Measurements from ENCODE around the gene RBM44. TPM values are rescaled to one million over a fixed set of nuclear protein-coding genes. Genes with fewer than 3 reads are reported as not detected.
"Not testable (repeated sequence)": the region's sequence is repeated elsewhere in the genome, so short reads cannot be mapped to it uniquely, and the experiment has no call there.

The RBM44 gene
- total and polyA plus RNA-seq, 2 donors, result 0.82 to 0.85 TPM

GRCh38 chr2:237827421-237827987 is 28.9 kb downstream of the RBM44 start:
- 95% methylated on average over 3 of the region's 3 CpGs for WGBS
- DNase-seq (ENCODE audit: low read depth in 6 of 9, low spot score in 9 of 9), result no peak
- Histone ChIP-seq H3K27ac (ENCODE audit: low read depth in 1 of 2, low read length in 1 of 2) (no peak overlapping the region), H3K9me3 (ENCODE audit: control insufficient read depth in 2 of 2, insufficient read depth in 1 of 2, low read length in 1 of 2) (no peaks in the 10 kb centered on the region), H3K4me3 (ENCODE audit: low read length in 2 of 2) (no peak overlapping the region), H3K27me3 (ENCODE audit: control insufficient read depth in 2 of 2, insufficient read depth in 1 of 2, low read length in 1 of 2) (no peaks in the 10 kb centered on the region), H3K36me3 (ENCODE audit: control insufficient read depth in 2 of 2, insufficient read depth in 2 of 2, low read length in 1 of 2) (no peaks in the 10 kb centered on the region), H3K4me1 (ENCODE audit: control insufficient read depth in 2 of 2, insufficient read depth in 2 of 2, low read length in 2 of 2) (no peaks in the 10 kb centered on the region)

- H3K4me1 ChIP-seq (ENCODE audit: control insufficient read depth in 2 of 2, insufficient read depth in 2 of 2, low read length in 2 of 2), result no peaks in the 10 kb centered on the region
- H3K36me3 ChIP-seq (ENCODE audit: control insufficient read depth in 2 of 2, insufficient read depth in 2 of 2, low read length in 1 of 2), result no peaks in the 10 kb centered on the region
- no peaks in the 10 kb centered on the region for H3K27me3 ChIP-seq (ENCODE audit: control insufficient read depth in 2 of 2, insufficient read depth in 1 of 2, low read length in 1 of 2)
- no peak overlapping the region for H3K4me3 ChIP-seq (ENCODE audit: low read length in 2 of 2)
- DNase-seq (ENCODE audit: low read depth in 6 of 9, low spot score in 9 of 9), result no peak
- H3K27ac ChIP-seq (ENCODE audit: low read depth in 1 of 2, low read length in 1 of 2), result no peak overlapping the region
- H3K9me3 ChIP-seq (ENCODE audit: control insufficient read depth in 2 of 2, insufficient read depth in 1 of 2, low read length in 1 of 2), result no peaks in the 10 kb centered on the region
- WGBS, result 97% methylated on average over 2 of the region's 2 CpGs
These were observed 31.9 kb downstream of the RBM44 start for GRCh38 chr2:237830522-237830921.

- no peaks in the 10 kb centered on the region for H3K36me3 ChIP-seq (ENCODE audit: control insufficient read depth in 2 of 2, insufficient read depth in 2 of 2, low read length in 1 of 2)
- WGBS, result 99% methylated on average over 1 of the region's 1 CpG
These were observed 35.0 kb downstream of the RBM44 start for GRCh38 chr2:237833546-237833945.

GRCh38 chr2:237835372-237835771 is 36.8 kb downstream of the RBM44 start:
- Histone ChIP-seq H3K27me3 (ENCODE audit: control insufficient read depth in 2 of 2, insufficient read depth in 1 of 2, low read length in 1 of 2) (no peaks in the 10 kb centered on the region), H3K27ac (ENCODE audit: low read depth in 1 of 2, low read length in 1 of 2) (no peak overlapping the region), H3K9me3 (ENCODE audit: control insufficient read depth in 2 of 2, insufficient read depth in 1 of 2, low read length in 1 of 2) (no peaks in the 10 kb centered on the region), H3K4me3 (ENCODE audit: low read length in 2 of 2) (no peak overlapping the region), H3K4me1 (ENCODE audit: control insufficient read depth in 2 of 2, insufficient read depth in 2 of 2, low read length in 2 of 2) (no peaks in the 10 kb centered on the region), H3K36me3 (ENCODE audit: control insufficient read depth in 2 of 2, insufficient read depth in 2 of 2, low read length in 1 of 2) (no peaks in the 10 kb centered on the region)
- DNase-seq (ENCODE audit: low read depth in 6 of 9, low spot score in 9 of 9), result no peak
- WGBS, result 98% methylated on average over 3 of the region's 3 CpGs

More at GRCh38 chr2:237833546-237833945, 35.0 kb downstream of the RBM44 start:
- no peaks in the 10 kb centered on the region for H3K4me1 ChIP-seq (ENCODE audit: control insufficient read depth in 2 of 2, insufficient read depth in 2 of 2, low read length in 2 of 2)
- no peaks in the 10 kb centered on the region for H3K9me3 ChIP-seq (ENCODE audit: control insufficient read depth in 2 of 2, insufficient read depth in 1 of 2, low read length in 1 of 2)
- H3K4me3 ChIP-seq (ENCODE audit: low read length in 2 of 2), result no peak overlapping the region
- DNase-seq (ENCODE audit: low read depth in 6 of 9, low spot score in 9 of 9), result no peak
- H3K27me3 ChIP-seq (ENCODE audit: control insufficient read depth in 2 of 2, insufficient read depth in 1 of 2, low read length in 1 of 2), result no peaks in the 10 kb centered on the region
- H3K27ac ChIP-seq (ENCODE audit: low read depth in 1 of 2, low read length in 1 of 2), result no peak overlapping the region

GRCh38 chr2:237841051-237841450 is 42.5 kb downstream of the RBM44 start:
- Histone ChIP-seq H3K27ac (ENCODE audit: low read depth in 1 of 2, low read length in 1 of 2) (no peak overlapping the region), H3K4me1 (ENCODE audit: control insufficient read depth in 2 of 2, insufficient read depth in 2 of 2, low read length in 2 of 2) (no peaks in the 10 kb centered on the region), H3K27me3 (ENCODE audit: control insufficient read depth in 2 of 2, insufficient read depth in 1 of 2, low read length in 1 of 2) (no peaks in the 10 kb centered on the region), H3K9me3 (ENCODE audit: control insufficient read depth in 2 of 2, insufficient read depth in 1 of 2, low read length in 1 of 2) (no peaks in the 10 kb centered on the region), H3K36me3 (ENCODE audit: control insufficient read depth in 2 of 2, insufficient read depth in 2 of 2, low read length in 1 of 2) (no peaks in the 10 kb centered on the region), H3K4me3 (ENCODE audit: low read length in 2 of 2) (no peak overlapping the region)
- DNase-seq (ENCODE audit: low read depth in 6 of 9, low spot score in 9 of 9), result no peak
- 91% methylated on average over 4 of the region's 4 CpGs for WGBS

GRCh38 chr2:237848940-237849339 is 50.4 kb downstream of the RBM44 start:
- H3K27me3 ChIP-seq (ENCODE audit: control insufficient read depth in 2 of 2, insufficient read depth in 1 of 2, low read length in 1 of 2); DNase-seq (ENCODE audit: low read depth in 6 of 9, low spot score in 9 of 9); H3K9me3 ChIP-seq (ENCODE audit: control insufficient read depth in 2 of 2, insufficient read depth in 1 of 2, low read length in 1 of 2); H3K36me3 ChIP-seq (ENCODE audit: control insufficient read depth in 2 of 2, insufficient read depth in 2 of 2, low read length in 1 of 2); H3K4me1 ChIP-seq (ENCODE audit: control insufficient read depth in 2 of 2, insufficient read depth in 2 of 2, low read length in 2 of 2); H3K4me3 ChIP-seq (ENCODE audit: low read length in 2 of 2); H3K27ac ChIP-seq (ENCODE audit: low read depth in 1 of 2, low read length in 1 of 2): not testable (repeated sequence)
- WGBS, result 98% methylated on average over 12 of the region's 12 CpGs

GRCh38 chr2:237854295-237854694 is 55.7 kb downstream of the RBM44 start:
- 94% methylated on average over 3 of the region's 3 CpGs for WGBS

GRCh38 chr2:237857791-237858190 is 59.2 kb downstream of the RBM44 start:
- Histone ChIP-seq H3K4me1 (ENCODE audit: control insufficient read depth in 2 of 2, insufficient read depth in 2 of 2, low read length in 2 of 2) (no peaks in the 10 kb centered on the region), H3K4me3 (ENCODE audit: low read length in 2 of 2) (no peak overlapping the region), H3K27me3 (ENCODE audit: control insufficient read depth in 2 of 2, insufficient read depth in 1 of 2, low read length in 1 of 2) (peaks cover 37 to 56% of the 10 kb centered on the region in 2 donors), H3K27ac (ENCODE audit: low read depth in 1 of 2, low read length in 1 of 2) (no peak overlapping the region), H3K36me3 (ENCODE audit: control insufficient read depth in 2 of 2, insufficient read depth in 2 of 2, low read length in 1 of 2) (no peaks in the 10 kb centered on the region), H3K9me3 (ENCODE audit: control insufficient read depth in 2 of 2, insufficient read depth in 1 of 2, low read length in 1 of 2) (peaks cover 0 to 3% of the 10 kb centered on the region in 2 donors)
- no peak for DNase-seq (ENCODE audit: low read depth in 6 of 9, low spot score in 9 of 9)
- WGBS, result 97% methylated on average over 8 of the region's 8 CpGs

More at GRCh38 chr2:237854295-237854694, 55.7 kb downstream of the RBM44 start:
- no peak for DNase-seq (ENCODE audit: low read depth in 6 of 9, low spot score in 9 of 9)
- Histone ChIP-seq H3K27ac (ENCODE audit: low read depth in 1 of 2, low read length in 1 of 2) (no peak overlapping the region), H3K4me3 (ENCODE audit: low read length in 2 of 2) (no peak overlapping the region), H3K36me3 (ENCODE audit: control insufficient read depth in 2 of 2, insufficient read depth in 2 of 2, low read length in 1 of 2) (no peaks in the 10 kb centered on the region), H3K9me3 (ENCODE audit: control insufficient read depth in 2 of 2, insufficient read depth in 1 of 2, low read length in 1 of 2) (peaks cover 0 to 1% of the 10 kb centered on the region in 2 donors), H3K27me3 (ENCODE audit: control insufficient read depth in 2 of 2, insufficient read depth in 1 of 2, low read length in 1 of 2) (peaks cover 16 to 26% of the 10 kb centered on the region in 2 donors), H3K4me1 (ENCODE audit: control insufficient read depth in 2 of 2, insufficient read depth in 2 of 2, low read length in 2 of 2) (no peaks in the 10 kb centered on the region)

GRCh38 chr2:237858294-237859081 is 59.9 kb downstream of the RBM44 start:
- WGBS, result 64% methylated on average over 14 of the region's 14 CpGs
- Histone ChIP-seq H3K4me3 (ENCODE audit: low read length in 2 of 2) (no peak overlapping the region), H3K27ac (ENCODE audit: low read depth in 1 of 2, low read length in 1 of 2) (no peak overlapping the region), H3K9me3 (ENCODE audit: control insufficient read depth in 2 of 2, insufficient read depth in 1 of 2, low read length in 1 of 2) (peaks cover 0 to 3% of the 10 kb centered on the region in 2 donors), H3K4me1 (ENCODE audit: control insufficient read depth in 2 of 2, insufficient read depth in 2 of 2, low read length in 2 of 2) (no peaks in the 10 kb centered on the region), H3K36me3 (ENCODE audit: control insufficient read depth in 2 of 2, insufficient read depth in 2 of 2, low read length in 1 of 2) (no peaks in the 10 kb centered on the region), H3K27me3 (ENCODE audit: control insufficient read depth in 2 of 2, insufficient read depth in 1 of 2, low read length in 1 of 2) (peaks cover 37 to 60% of the 10 kb centered on the region in 2 donors)
- DNase-seq (ENCODE audit: low read depth in 6 of 9, low spot score in 9 of 9), result peak in 4 of 9 donors; percentile 4 to 34 (median 16)
